HepG2 (cell line): ENCODE data around the gene RNASE8. TPM values are rescaled to one million over a fixed set of nuclear protein-coding genes. Genes with fewer than 3 reads are reported as not detected.

Experiments used
- ATAC-seq: fragments of 200-7000 bp; cut with Tn5 transposase; 3 replicates; pipeline ENCODE4 v1.9.1; 2020; ENCODE audit warnings: mild to moderate bottlenecking, moderate library complexity
- BruUV-seq: library from RNA; stranded (reverse); fragments of 400-500 nt; replicated peaks from 2 replicates; lab custom pipeline; 2021; lab: Mats Ljungman, UMichigan
- CTCF ChIA-PET: fragments of 300-600 bp; formaldehyde crosslinking; extraction: SDS; loops from one replicate; lab custom pipeline; 2021; ENCODE audit warnings: low total read pairs, inconsistent platforms, low intra/inter-chr PET ratio; lab: Yijun Ruan, JAX
- POLR2A ChIA-PET: fragments of 350-600 bp; sonication (Branson Sonifier 250); formaldehyde crosslinking; loops from one replicate; lab custom pipeline; 2020; ENCODE audit warnings: antibody characterized with exemption, inconsistent platforms; lab: Yijun Ruan, JAX
- DNase-seq: peaks from one replicate; pipeline ENCODE4 v3.0.0-alpha.2; 2015; ENCODE audit warnings: low spot score
- FAIRE-seq: peaks from 3 replicates; lab custom pipeline; 2011; peaks lifted over from hg19 to GRCh38; lab: Jason Lieb, UNC
- H2AFZ ChIP-seq: one replicate; pipeline ENCODE4 v1.6.1; 2011; ENCODE audit warnings: low read length, inconsistent platforms
- H3K27ac ChIP-seq: fragments of 300-600 bp; 3 replicates; pipeline ENCODE4 v1.8.0; 2011; ENCODE audit warnings: mixed run types, mild to moderate bottlenecking, mixed read lengths, low read length, inconsistent platforms; ENCODE audit not compliant: insufficient read depth; ENCODE audit errors: extremely low read length
- H3K27me3 ChIP-seq, 2 experiments: fragments of 200-600 bp in 1 of 2; 2 replicates in 1 of 2; 3 replicates in 1 of 2; pipeline versions ENCODE4 v1.6.0 to v1.8.0; 2011; ENCODE audit warnings: low read length in 2 of 2, mild to moderate bottlenecking in 2 of 2, moderate library complexity in 2 of 2, inconsistent platforms in 1 of 2; ENCODE audit not compliant: insufficient read depth in 2 of 2, control insufficient read depth in 1 of 2
- H3K36me3 ChIP-seq, 2 experiments: fragments of 200-600 bp in 1 of 2; replicated peaks in 1 of 2; 2 replicates in 1 of 2; 3 replicates in 1 of 2; pipeline versions ENCODE4 v1.5.1 to v1.8.0; 2011; ENCODE audit warnings: low read length in 2 of 2, inconsistent platforms in 1 of 2; ENCODE audit not compliant: insufficient read depth in 2 of 2, control insufficient read depth in 1 of 2
- H3K4me1 ChIP-seq: 2 replicates; pipeline ENCODE4 v1.5.1; 2012; ENCODE audit warnings: low read length, inconsistent platforms; ENCODE audit not compliant: insufficient read depth
- H3K4me2 ChIP-seq: 2 replicates; pipeline ENCODE4 v1.6.0; 2011; ENCODE audit warnings: low read depth, low read length, inconsistent platforms
- H3K4me3 ChIP-seq, 3 experiments: fragments of 200-600 bp in 1 of 3; sonication (generic), shearing (Covaris generic) in 1 of 3; replicated peaks in 1 of 3; 2 replicates each; pipeline ENCODE4 v1.5.1; 2011 to 2016; ENCODE audit warnings: low read length in 3 of 3, inconsistent platforms in 2 of 3, low read depth in 2 of 3, mild to moderate bottlenecking in 2 of 3, control low read depth in 1 of 3, mixed read lengths in 1 of 3; ENCODE audit not compliant: insufficient read depth in 1 of 3
- H3K79me2 ChIP-seq: one replicate; pipeline ENCODE4 v1.6.1; 2011; ENCODE audit warnings: low read length, inconsistent platforms; ENCODE audit not compliant: insufficient read depth
- H3K9ac ChIP-seq: 2 replicates; pipeline ENCODE4 v1.6.0; 2011; ENCODE audit warnings: mild to moderate bottlenecking, low read depth, low read length, inconsistent platforms; ENCODE audit not compliant: insufficient read depth
- H3K9me3 ChIP-seq: 2 replicates; pipeline ENCODE4 v1.5.1; 2012; ENCODE audit warnings: mild to moderate bottlenecking, low read length
- H4K20me1 ChIP-seq: 2 replicates; pipeline ENCODE4 v1.6.0; 2011; ENCODE audit warnings: inconsistent platforms, mild to moderate bottlenecking, low read length, moderate library complexity; ENCODE audit not compliant: insufficient read depth
- CHCHD3 ChIP-seq: sonication (generic); formaldehyde crosslinking; IDR thresholded peaks from 2 replicates; pipeline ENCODE4 v1.8.0; 2022; ENCODE audit warnings: mild to moderate bottlenecking, missing genetic modification reagents, moderate library complexity
- CHD4 ChIP-seq: fragments of 200-600 bp; sonication (generic); IDR thresholded peaks from 2 replicates; pipeline ENCODE4 v1.7.0; 2017; ENCODE audit warnings: mild to moderate bottlenecking, low read length, borderline replicate concordance
- CREB1 ChIP-seq, 2 experiments: fragments of 450-650 bp in 1 of 2; IDR thresholded peaks; 2 replicates each; pipeline ENCODE4 v1.6.1; 2016 to 2017; ENCODE audit warnings: control low read depth in 1 of 2, mild to moderate bottlenecking in 1 of 2, missing compliant biosample characterization in 1 of 2, missing genetic modification characterization in 1 of 2
- HOXA9 ChIP-seq: sonication (generic); formaldehyde crosslinking; IDR thresholded peaks from 2 replicates; pipeline ENCODE4 v1.8.1; 2022; ENCODE audit warnings: missing genetic modification reagents, mild to moderate bottlenecking, moderate library complexity, borderline replicate concordance
- JDP2 ChIP-seq: sonication (generic); formaldehyde crosslinking; IDR thresholded peaks from 2 replicates; pipeline ENCODE4 v1.8.1; 2022; ENCODE audit warnings: missing genetic modification reagents, borderline replicate concordance
- NCOR1 ChIP-seq: fragments of 200-600 bp; sonication (generic); IDR thresholded peaks from 2 replicates; pipeline ENCODE4 v1.7.0; 2017; ENCODE audit warnings: antibody characterized with exemption, low read length, borderline replicate concordance
- PCBP1 ChIP-seq: fragments of 200-400 bp; formaldehyde crosslinking; IDR thresholded peaks from 2 replicates; pipeline ENCODE4 v1.6.1; 2017; ENCODE audit warnings: mild to moderate bottlenecking, low read depth, low read length, borderline replicate concordance
- SSRP1 ChIP-seq: IDR thresholded peaks from 2 replicates; pipeline ENCODE4 v1.6.1; 2016; ENCODE audit warnings: control low read depth
- ZFP36L2 ChIP-seq: sonication (generic); formaldehyde crosslinking; IDR thresholded peaks from 2 replicates; pipeline ENCODE4 v1.4.0; 2020; ENCODE audit warnings: missing genetic modification reagents
- ZNF136 ChIP-seq: sonication (generic); formaldehyde crosslinking; IDR thresholded peaks from 2 replicates; pipeline ENCODE4 v1.8.1; 2022; ENCODE audit warnings: low read depth, mild to moderate bottlenecking, moderate library complexity, missing genetic modification reagents
- ZNF460 ChIP-seq: sonication (generic); formaldehyde crosslinking; IDR thresholded peaks from 2 replicates; pipeline ENCODE4 v1.5.1; 2020; ENCODE audit warnings: missing genetic modification reagents, mild to moderate bottlenecking, borderline replicate concordance
- ZNF75D ChIP-seq: sonication (generic); formaldehyde crosslinking; IDR thresholded peaks from 2 replicates; pipeline ENCODE4 v1.8.1; 2023; ENCODE audit warnings: missing genetic modification reagents, mild to moderate bottlenecking, borderline replicate concordance
- ZNF782 ChIP-seq: sonication (generic); formaldehyde crosslinking; IDR thresholded peaks from 2 replicates; pipeline ENCODE4 v1.4.0; 2020; ENCODE audit warnings: missing genetic modification reagents, mild to moderate bottlenecking, borderline replicate concordance
- WGBS: methylation state at CpG from one replicate; pipeline ENCODE4 v1.1.6; 2017; ENCODE audit warnings: low lambda C conversion rate; 5-methylcytosine and 5-hydroxymethylcytosine counted together
- in situ Hi-C: cut with HindIII; loops from 2 replicates; pipeline ENCODE4 v1.10.0; 2017; ENCODE audit warnings: low pct_unique_long_range_greater_than_20kb; ENCODE audit not compliant: extremely low pct_ligation_motif_present
- intact Hi-C: fragments of 100-400 bp; cut with micrococcal nuclease; formaldehyde crosslinking; loops from one replicate; pipeline ENCODE4 v1.10.0; 2022; ENCODE audit not compliant: unreplicated experiment
- polyA plus RNA-seq, 8 experiments: library from polyadenylated mRNA; depleted of rRNA in 3 of 8; stranded (reverse) in 7 of 8; unstranded in 1 of 8; fragments of >200 nt; fragmentation: Illumina TruSeq in 4 of 8; extraction: Trizol in 4 of 8; gene quantifications; 2 replicates each; pipeline versions ENCODE4 v1.2.1 to v1.2.3, GENCODE V29; 2011 to 2016; ENCODE audit warnings: low read depth in 4 of 8, missing spikeins in 1 of 8, mixed read lengths in 1 of 8; ENCODE audit not compliant: insufficient read depth in 1 of 8
- total RNA-seq, 5 experiments: library from RNA; depleted of rRNA; stranded (reverse); fragments of >200 nt; fragmentation: Illumina TruSeq; extraction: Trizol; gene quantifications; 2 replicates each; pipeline ENCODE4 v1.2.3, GENCODE V29; 2016; ENCODE audit warnings: low read depth in 1 of 5
- TF ChIP-seq, protein P1 (sequence below): fragments of 450-650 bp; IDR thresholded peaks from 2 replicates; pipeline ENCODE4 v1.6.1; 2017
- TF ChIP-seq, protein P2 (sequence below), 2 experiments: fragments of 450-650 bp in 1 of 2; sonication (generic) in 1 of 2; formaldehyde crosslinking; IDR thresholded peaks; 2 replicates each; pipeline versions ENCODE4 v1.5.0 to v1.8.0; 2020 to 2022; ENCODE audit warnings: mild to moderate bottlenecking in 1 of 2, missing genetic modification reagents in 1 of 2
- TF ChIP-seq, protein P3 (sequence below): IDR thresholded peaks from 2 replicates; pipeline ENCODE4 v1.6.1; 2016

RNASE8 gene
- total and polyA plus RNA-seq, 2 of the 13 experiments (the other 11 are each of a cell fraction or from before 2014, with no cell fraction given), result not detected

DNA sequence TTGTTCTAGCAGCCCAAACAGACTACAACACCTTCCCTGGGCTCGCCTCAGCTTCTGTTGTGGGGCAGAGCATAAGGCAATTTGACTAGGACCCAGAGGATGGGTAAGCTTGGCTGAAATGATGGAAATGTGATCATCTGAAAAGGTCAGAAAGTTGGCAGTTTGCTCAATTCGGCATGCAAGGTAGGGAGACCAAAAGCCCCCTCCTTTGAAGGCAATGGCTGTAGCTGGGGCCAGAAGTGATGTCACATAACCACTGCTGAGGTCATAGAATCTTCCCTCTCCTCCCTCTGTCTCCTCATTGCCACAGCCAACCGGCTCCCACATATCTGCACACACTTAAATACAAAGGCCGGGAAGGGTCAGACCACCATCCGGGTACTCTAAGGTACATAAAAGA, 27.7 kb upstream of the RNASE8 start, which contains the start of gene TPPP2:
Gene TPPP2, plus strand, starts transcription at position 301 of the 400 bp plus-strand sequence. CDS start 365 bp downstream, outside the sequence.
- Histone ChIP-seq H2AFZ (no peak within 1 kb of the TSS), H3K9me3 (no peaks in the 10 kb centered on the region), H3K4me2 (no peak within 1 kb of the TSS), H3K79me2 (no peaks in the 10 kb centered on the region), H3K4me3 (no peak within 1 kb of the TSS), H3K9ac (no peak within 1 kb of the TSS), H3K27me3 (no peaks in the 10 kb centered on the region; a peak in 1 of 5 replicates), H3K4me1 (peaks cover 28% of the 10 kb centered on the region), H4K20me1 (no peaks in the 10 kb centered on the region), H3K36me3 (no peaks in the 10 kb centered on the region)
- CTCF ChIA-PET, result no interaction called here
- in situ Hi-C loops, result no loop called here
- POLR2A ChIA-PET, result interaction anchor here (0.9 kb wide), 1 partner anchor 9 kb away, joined by 3 read pairs; no protein-coding TSS in a partner anchor
- no peak for DNase-seq
- intact Hi-C loops, result no loop called here
- ATAC-seq, result no peak
- no TSS peak for BruUV-seq
- no peak for FAIRE-seq
- TF ChIP-seq CREB1 (IDR thresholded peaks at IDR 0.05) (peak; percentile 13; the same call in 1 of the 2 replicates), CREB1 (CRISPR knock-in tag; IDR thresholded peaks at IDR 0.05) (no peak), NCOR1 (no peak), ZFP36L2 (CRISPR knock-in tag) (no peak), JDP2 (CRISPR knock-in tag) (no peak)
- TF ChIP-seq, all 625 proteins: peak for 1
- 89% methylated on average over 5 of the region's 5 CpGs for WGBS
- no peak within 1 kb of the TSS for H3K27ac ChIP-seq

DNA sequence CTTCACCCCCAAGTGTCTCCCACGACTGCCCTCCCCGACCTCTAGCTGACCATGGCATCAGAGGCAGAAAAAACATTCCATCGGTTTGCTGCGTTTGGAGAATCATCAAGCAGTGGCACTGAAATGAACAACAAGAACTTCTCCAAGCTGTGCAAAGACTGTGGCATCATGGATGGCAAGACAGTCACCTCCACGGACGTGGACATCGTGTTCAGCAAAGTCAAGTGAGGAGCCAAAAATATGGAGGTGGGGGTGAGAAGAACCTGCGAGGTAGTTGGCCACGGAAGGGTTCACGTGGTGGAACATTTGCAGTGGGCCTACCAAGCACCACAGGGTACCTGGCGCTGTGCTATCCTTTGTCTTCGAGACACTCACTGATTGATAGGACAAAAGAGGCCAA, 27.1 kb upstream of the RNASE8 start:
- no peak for ATAC-seq
- no peaks in the 10 kb centered on the region for H4K20me1 ChIP-seq
- in situ Hi-C loops, result no loop called here
- no peak overlapping the region for H2AFZ ChIP-seq
- TF ChIP-seq SSRP1 (no peak), HOXA9 (CRISPR knock-in tag) (no peak), PCBP1 (no peak), ZNF75D (CRISPR knock-in tag) (no peak), ZNF782 (CRISPR knock-in tag) (no peak), CHCHD3 (CRISPR knock-in tag) (no peak), ZNF460 (CRISPR knock-in tag) (no peak), ZNF136 (CRISPR knock-in tag) (no peak), CHD4 (no peak)
- TF ChIP-seq, protein P1, sequence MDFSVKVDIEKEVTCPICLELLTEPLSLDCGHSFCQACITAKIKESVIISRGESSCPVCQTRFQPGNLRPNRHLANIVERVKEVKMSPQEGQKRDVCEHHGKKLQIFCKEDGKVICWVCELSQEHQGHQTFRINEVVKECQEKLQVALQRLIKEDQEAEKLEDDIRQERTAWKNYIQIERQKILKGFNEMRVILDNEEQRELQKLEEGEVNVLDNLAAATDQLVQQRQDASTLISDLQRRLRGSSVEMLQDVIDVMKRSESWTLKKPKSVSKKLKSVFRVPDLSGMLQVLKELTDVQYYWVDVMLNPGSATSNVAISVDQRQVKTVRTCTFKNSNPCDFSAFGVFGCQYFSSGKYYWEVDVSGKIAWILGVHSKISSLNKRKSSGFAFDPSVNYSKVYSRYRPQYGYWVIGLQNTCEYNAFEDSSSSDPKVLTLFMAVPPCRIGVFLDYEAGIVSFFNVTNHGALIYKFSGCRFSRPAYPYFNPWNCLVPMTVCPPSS, result no peak
- TF ChIP-seq, protein P2, sequence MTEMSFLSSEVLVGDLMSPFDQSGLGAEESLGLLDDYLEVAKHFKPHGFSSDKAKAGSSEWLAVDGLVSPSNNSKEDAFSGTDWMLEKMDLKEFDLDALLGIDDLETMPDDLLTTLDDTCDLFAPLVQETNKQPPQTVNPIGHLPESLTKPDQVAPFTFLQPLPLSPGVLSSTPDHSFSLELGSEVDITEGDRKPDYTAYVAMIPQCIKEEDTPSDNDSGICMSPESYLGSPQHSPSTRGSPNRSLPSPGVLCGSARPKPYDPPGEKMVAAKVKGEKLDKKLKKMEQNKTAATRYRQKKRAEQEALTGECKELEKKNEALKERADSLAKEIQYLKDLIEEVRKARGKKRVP (CRISPR knock-in tag; IDR thresholded peaks at IDR 0.05), result no peak
- TF ChIP-seq, protein P3, sequence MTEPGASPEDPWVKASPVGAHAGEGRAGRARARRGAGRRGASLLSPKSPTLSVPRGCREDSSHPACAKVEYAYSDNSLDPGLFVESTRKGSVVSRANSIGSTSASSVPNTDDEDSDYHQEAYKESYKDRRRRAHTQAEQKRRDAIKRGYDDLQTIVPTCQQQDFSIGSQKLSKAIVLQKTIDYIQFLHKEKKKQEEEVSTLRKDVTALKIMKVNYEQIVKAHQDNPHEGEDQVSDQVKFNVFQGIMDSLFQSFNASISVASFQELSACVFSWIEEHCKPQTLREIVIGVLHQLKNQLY, result no peak
- H3K4me3 ChIP-seq, result no peak overlapping the region
- no peak overlapping the region for H3K27ac ChIP-seq
- DNase-seq, result no peak
- H3K4me2 ChIP-seq, result no peak overlapping the region
- H3K27me3 ChIP-seq, result no peaks in the 10 kb centered on the region; a peak in 1 of 5 replicates
- CTCF ChIA-PET, result no interaction called here
- H3K4me1 ChIP-seq, result peaks cover 29% of the 10 kb centered on the region
- H3K9me3 ChIP-seq, result no peaks in the 10 kb centered on the region
- H3K79me2 ChIP-seq, result no peaks in the 10 kb centered on the region
- no peaks in the 10 kb centered on the region for H3K36me3 ChIP-seq
- no TSS peak for BruUV-seq
- H3K9ac ChIP-seq, result no peak overlapping the region
- POLR2A ChIA-PET, result no interaction called here
- no peak for FAIRE-seq
- 89% methylated on average over 12 of the region's 12 CpGs for WGBS
- intact Hi-C loops, result no loop called here
